ENCODE data around the gene PCDHB4.
"Not testable (repeated sequence)": the region's sequence is repeated elsewhere in the genome, so short reads cannot be mapped to it uniquely, and the experiment has no call there.

PCDHB4 gene

GRCh38 chr5:141121563-141121962, at the start of gene PCDHB4:
TSS of gene PCDHB4 (plus strand) at chr5:141121818. CDS start at chr5:141121999, 181 bp downstream.
- DNase-seq: peak; percentile 2

- no peak for DNase-seq
These were observed 43.8 kb upstream of the PCDHB4 start for GRCh38 chr5:141077826-141078225.

GRCh38 chr5:141082228-141082627, 39.4 kb upstream of the PCDHB4 start:
- no peak for DNase-seq

GRCh38 chr5:141084487-141084989, 37.1 kb upstream of the PCDHB4 start:
- DNase-seq: peak; percentile 74

GRCh38 chr5:141094481-141095262, 26.9 kb upstream of the PCDHB4 start, which contains the start of gene PCDHB2:
TSS of gene PCDHB2 (plus strand) at chr5:141094615. CDS start at chr5:141094791, 176 bp downstream.
- peak; percentile 83 for DNase-seq

- no peak for DNase-seq
These were observed 26.4 kb upstream of the PCDHB4 start for GRCh38 chr5:141095263-141095641.

GRCh38 chr5:141096181-141096580, 25.4 kb upstream of the PCDHB4 start:
- not testable (repeated sequence) for DNase-seq

- DNase-seq: not testable (repeated sequence)
These were observed 25.0 kb upstream of the PCDHB4 start for GRCh38 chr5:141096586-141096985.

- DNase-seq: peak; percentile 30
These were observed 21.3 kb upstream of the PCDHB4 start, which contains the start of gene PCDHB3 for GRCh38 chr5:141100243-141100805. TSS of gene PCDHB3 (plus strand) at chr5:141100473. CDS start at chr5:141100650, 177 bp downstream.

- DNase-seq: no peak
These were observed 20.6 kb upstream of the PCDHB4 start for GRCh38 chr5:141101059-141101458.

- DNase-seq: not testable (repeated sequence)
These were observed 19.5 kb upstream of the PCDHB4 start for GRCh38 chr5:141102070-141102469.

- not testable (repeated sequence) for DNase-seq
These were observed 19.1 kb upstream of the PCDHB4 start for GRCh38 chr5:141102471-141102870.

- no peak for DNase-seq
These were observed 16.3 kb upstream of the PCDHB4 start for GRCh38 chr5:141105350-141105749.

- no peak for DNase-seq
These were observed 2.4 kb upstream of the PCDHB4 start for GRCh38 chr5:141119250-141119649.

- no peak for DNase-seq
These were observed 367 bp downstream of the PCDHB4 start for GRCh38 chr5:141121985-141122384.

GRCh38 chr5:141123396-141124135, 1.9 kb downstream of the PCDHB4 start:
- not testable (repeated sequence) for DNase-seq

GRCh38 chr5:141127305-141127704, 5.7 kb downstream of the PCDHB4 start:
- no peak for DNase-seq

- peak; percentile 11 for DNase-seq
These were observed 13.6 kb downstream of the PCDHB4 start, which contains the start of gene PCDHB5 for GRCh38 chr5:141135030-141135717. TSS of gene PCDHB5 (plus strand) at chr5:141135206. CDS start at chr5:141135435, 229 bp downstream.

GRCh38 chr5:141135718-141136266, 14.2 kb downstream of the PCDHB4 start:
- DNase-seq: no peak

- not testable (repeated sequence) for DNase-seq
These were observed 15.7 kb downstream of the PCDHB4 start for GRCh38 chr5:141137346-141137745.

- peak; percentile 12 for DNase-seq
These were observed 28.2 kb downstream of the PCDHB4 start, which contains the start of gene PCDHB6 for GRCh38 chr5:141149812-141150211. TSS of gene PCDHB6 (plus strand) at chr5:141150057. CDS start at chr5:141150258, 201 bp downstream.

All from OCI-M1 (cell line).